PFSK-1 (cell line): ENCODE results near the gene SCRT2.

Experiments used
- FOXP2 ChIP-seq: optimal IDR thresholded peaks from 2 replicates; pipeline ENCODE3; 2011; ENCODE audit warnings: borderline replicate concordance, control low read depth, inconsistent platforms; ENCODE audit not compliant: insufficient read depth; ENCODE audit errors: extremely low read length, extremely low read depth
- POLR2AphosphoS5 ChIP-seq: IDR thresholded peaks from 2 replicates; pipeline ENCODE4 v1.6.1; 2012; ENCODE audit warnings: low read depth, mild to moderate bottlenecking, control low read depth, low read length, moderate library complexity
- SIN3A ChIP-seq: IDR thresholded peaks from 2 replicates; pipeline ENCODE4 v1.6.1; 2012; ENCODE audit warnings: mild to moderate bottlenecking, low read length, moderate library complexity, borderline replicate concordance; ENCODE audit not compliant: insufficient read depth
- TAF1 ChIP-seq: IDR thresholded peaks from 2 replicates; pipeline ENCODE4 v1.6.1; 2012; ENCODE audit warnings: low read length, control low read depth, borderline replicate concordance; ENCODE audit not compliant: insufficient read depth
- TF ChIP-seq, protein P1 (sequence below), 2 experiments: IDR thresholded peaks; 2 replicates each; pipeline versions ENCODE4 v1.6.1 to v1.8.0; 2011 to 2012; ENCODE audit warnings: low read depth in 2 of 2, low read length in 2 of 2, control low read depth in 1 of 2, inconsistent platforms in 1 of 2, mild to moderate bottlenecking in 1 of 2, moderate library complexity in 1 of 2; ENCODE audit not compliant: insufficient read depth in 1 of 2

DNA sequence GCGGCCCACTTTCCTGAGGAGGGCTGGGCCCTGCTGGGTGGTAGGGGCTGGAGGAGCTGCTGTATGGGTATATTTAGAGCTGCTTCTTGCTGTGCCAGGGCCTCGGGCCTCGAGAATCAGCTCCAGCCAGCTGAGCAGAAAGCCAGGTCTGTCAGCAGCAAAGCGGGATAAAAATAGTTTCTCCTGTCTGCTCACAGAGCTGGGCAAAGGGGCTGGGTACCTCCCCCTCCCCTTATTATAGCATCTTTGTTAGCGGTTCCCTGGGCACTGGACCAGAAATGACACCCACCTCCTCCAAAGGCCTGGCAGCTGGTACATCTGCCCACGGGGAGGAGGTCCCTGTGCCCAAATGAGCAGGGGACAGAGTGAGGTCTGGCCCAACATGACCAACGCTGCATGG is 6.0 kb downstream of the SCRT2 start:
- TF ChIP-seq POLR2AphosphoS5 = no peak
- TF ChIP-seq, protein P1, sequence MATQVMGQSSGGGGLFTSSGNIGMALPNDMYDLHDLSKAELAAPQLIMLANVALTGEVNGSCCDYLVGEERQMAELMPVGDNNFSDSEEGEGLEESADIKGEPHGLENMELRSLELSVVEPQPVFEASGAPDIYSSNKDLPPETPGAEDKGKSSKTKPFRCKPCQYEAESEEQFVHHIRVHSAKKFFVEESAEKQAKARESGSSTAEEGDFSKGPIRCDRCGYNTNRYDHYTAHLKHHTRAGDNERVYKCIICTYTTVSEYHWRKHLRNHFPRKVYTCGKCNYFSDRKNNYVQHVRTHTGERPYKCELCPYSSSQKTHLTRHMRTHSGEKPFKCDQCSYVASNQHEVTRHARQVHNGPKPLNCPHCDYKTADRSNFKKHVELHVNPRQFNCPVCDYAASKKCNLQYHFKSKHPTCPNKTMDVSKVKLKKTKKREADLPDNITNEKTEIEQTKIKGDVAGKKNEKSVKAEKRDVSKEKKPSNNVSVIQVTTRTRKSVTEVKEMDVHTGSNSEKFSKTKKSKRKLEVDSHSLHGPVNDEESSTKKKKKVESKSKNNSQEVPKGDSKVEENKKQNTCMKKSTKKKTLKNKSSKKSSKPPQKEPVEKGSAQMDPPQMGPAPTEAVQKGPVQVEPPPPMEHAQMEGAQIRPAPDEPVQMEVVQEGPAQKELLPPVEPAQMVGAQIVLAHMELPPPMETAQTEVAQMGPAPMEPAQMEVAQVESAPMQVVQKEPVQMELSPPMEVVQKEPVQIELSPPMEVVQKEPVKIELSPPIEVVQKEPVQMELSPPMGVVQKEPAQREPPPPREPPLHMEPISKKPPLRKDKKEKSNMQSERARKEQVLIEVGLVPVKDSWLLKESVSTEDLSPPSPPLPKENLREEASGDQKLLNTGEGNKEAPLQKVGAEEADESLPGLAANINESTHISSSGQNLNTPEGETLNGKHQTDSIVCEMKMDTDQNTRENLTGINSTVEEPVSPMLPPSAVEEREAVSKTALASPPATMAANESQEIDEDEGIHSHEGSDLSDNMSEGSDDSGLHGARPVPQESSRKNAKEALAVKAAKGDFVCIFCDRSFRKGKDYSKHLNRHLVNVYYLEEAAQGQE (IDR thresholded peaks at IDR 0.05; ENCODE audit: insufficient read depth in 1 of 2, low read depth in 2 of 2, low read length in 2 of 2) = no peak
- TF ChIP-seq TAF1 = no peak
- TF ChIP-seq FOXP2 = no peak
- TF ChIP-seq SIN3A = no peak
